Prostate gland (tissue), 2 donors: Measurements from ENCODE around the gene CADPS2.

Experiments
- CTCF ChIP-seq, 4 experiments: fragments of 200-600 bp in 2 of 4; fragments of 450-650 bp in 2 of 4; sonication (generic) in 2 of 4; IDR thresholded peaks; 1 replicate in 3 of 4; 2 replicates in 1 of 4; pipeline ENCODE4 v1.5.1; 2016 to 2019; ENCODE audit warnings: antibody characterized with exemption in 4 of 4, mild to moderate bottlenecking in 2 of 4, moderate library complexity in 2 of 4
- POLR2A ChIP-seq: fragments of 450-650 bp; IDR thresholded peaks from one replicate; pipeline ENCODE4 v1.6.1; 2016; ENCODE audit warnings: antibody characterized with exemption, mild to moderate bottlenecking
- POLR2AphosphoS5 ChIP-seq: sonication (generic); formaldehyde crosslinking; IDR thresholded peaks from one replicate; pipeline ENCODE4 v1.6.1; 2017; ENCODE audit warnings: antibody characterized with exemption

GRCh38 chr7:122867471-122867980 lies 18.7 kb downstream of the CADPS2 start:
- TF ChIP-seq POLR2A (no peak), CTCF (IDR thresholded peaks at IDR 0.05) (no peak), POLR2AphosphoS5 (no peak)
